MM.1S (cell line): ENCODE data around the gene RAD23B.
A peak's percentile ranks its signal among the peaks of the same experiment; 100 is the strongest.

Experiments
- DNase-seq: peaks from one replicate; pipeline ENCODE4 v3.0.0-alpha.2; 2015
- H2AFZ ChIP-seq: fragments of 300-600 bp; sonication (generic); 2 replicates; pipeline ENCODE4 v1.6.0; 2016; ENCODE audit warnings: antibody characterized with exemption, low read length
- H3F3A ChIP-seq: fragments of 300-600 bp; sonication (generic); 2 replicates; pipeline ENCODE4 v1.6.1; 2016; ENCODE audit warnings: mild to moderate bottlenecking, antibody characterized with exemption, low read length, moderate library complexity, mixed read lengths; ENCODE audit not compliant: insufficient read depth
- H3K27ac ChIP-seq: fragments of 300-600 bp; sonication (generic); 2 replicates; pipeline ENCODE4 v1.5.1; 2016; ENCODE audit warnings: mild to moderate bottlenecking, low read length
- H3K27me3 ChIP-seq: fragments of 300-600 bp; sonication (generic); replicated peaks from 2 replicates; pipeline ENCODE4 v1.6.0; 2016; ENCODE audit warnings: low read length; ENCODE audit not compliant: insufficient read depth
- H3K36me3 ChIP-seq: fragments of 300-600 bp; sonication (generic); replicated peaks from 2 replicates; pipeline ENCODE4 v1.6.1; 2016; ENCODE audit warnings: mild to moderate bottlenecking, low read length, mixed read lengths; ENCODE audit not compliant: insufficient read depth
- H3K4me1 ChIP-seq: fragments of 300-600 bp; sonication (generic); 2 replicates; pipeline ENCODE4 v1.6.1; 2016; ENCODE audit warnings: low read length, mixed read lengths
- H3K4me2 ChIP-seq: fragments of 300-600 bp; sonication (generic); 2 replicates; pipeline ENCODE4 v1.6.0; 2016; ENCODE audit warnings: low read depth, low read length
- H3K4me3 ChIP-seq: fragments of 300-600 bp; sonication (generic); 2 replicates; pipeline ENCODE4 v1.5.1; 2016; ENCODE audit warnings: low read length, mixed read lengths
- H3K79me2 ChIP-seq: fragments of 300-600 bp; sonication (generic); 2 replicates; pipeline ENCODE4 v1.6.1; 2016; ENCODE audit warnings: mixed run types, low read length, mixed read lengths
- H3K9ac ChIP-seq: fragments of 300-600 bp; sonication (generic); 2 replicates; pipeline ENCODE4 v1.6.1; 2016; ENCODE audit warnings: low read length, mixed read lengths
- H3K9me2 ChIP-seq: fragments of 300-600 bp; sonication (generic); replicated peaks from 2 replicates; pipeline ENCODE4 v1.6.1; 2016; ENCODE audit warnings: mild to moderate bottlenecking, low read length, mixed read lengths; ENCODE audit not compliant: insufficient read depth
- H3K9me3 ChIP-seq: fragments of 300-600 bp; sonication (generic); replicated peaks from 2 replicates; pipeline ENCODE4 v1.6.1; 2016; ENCODE audit warnings: mild to moderate bottlenecking, low read length, mixed read lengths; ENCODE audit not compliant: insufficient read depth
- H4K20me1 ChIP-seq: fragments of 300-600 bp; sonication (generic); 2 replicates; pipeline ENCODE4 v1.6.1; 2016; ENCODE audit warnings: mild to moderate bottlenecking, low read length, moderate library complexity, mixed read lengths; ENCODE audit not compliant: insufficient read depth
- CTCF ChIP-seq: fragments of 300-600 bp; sonication (generic); IDR thresholded peaks from 2 replicates; pipeline ENCODE4 v1.5.1; 2016; ENCODE audit warnings: antibody characterized with exemption, low read length, mixed read lengths
- EZH2 ChIP-seq: fragments of 300-600 bp; sonication (generic); optimal IDR thresholded peaks from 2 replicates; pipeline ENCODE3; 2017; ENCODE audit warnings: low read depth, mild to moderate bottlenecking, antibody characterized with exemption, low read length, mixed read lengths
- EZH2phosphoT487 ChIP-seq: fragments of 300-600 bp; sonication (generic); IDR thresholded peaks from 2 replicates; pipeline ENCODE4 v1.6.1; 2018; ENCODE audit warnings: antibody characterized with exemption, low read length

RAD23B gene

GRCh38 chr9:107360098-107360497 lies 77.0 kb downstream of the RAD23B start:
- Histone ChIP-seq H3K9ac (no peak overlapping the region), H3K79me2 (no peaks in the 10 kb centered on the region), H4K20me1 (no peaks in the 10 kb centered on the region), H3K4me3 (no peak overlapping the region), H3F3A (no peaks in the 10 kb centered on the region), H3K4me2 (no peak overlapping the region), H2AFZ (no peak overlapping the region), H3K27ac (no peak overlapping the region), H3K4me1 (0 out of 2 replicates have a peak, but pooled peaks cover 6% of the 10 kb centered on the region), H3K36me3 (no peaks in the 10 kb centered on the region), H3K9me2 (no peaks in the 10 kb centered on the region), H3K9me3 (no peaks in the 10 kb centered on the region), H3K27me3 (no peaks in the 10 kb centered on the region)
- TF ChIP-seq CTCF = no peak
- no peak for TF ChIP-seq EZH2phosphoT487
- DNase-seq = no peak

GRCh38 chr9:107361816-107362215 lies 78.7 kb downstream of the RAD23B start:
- Histone ChIP-seq H3K27me3 (no peaks in the 10 kb centered on the region), H3K9ac (no peak overlapping the region), H2AFZ (no peak overlapping the region), H3K4me3 (no peak overlapping the region), H3K4me2 (peak overlapping the region; percentile 18; the same call in 1 of the 2 replicates), H3K9me2 (no peaks in the 10 kb centered on the region), H3K36me3 (no peaks in the 10 kb centered on the region), H3K79me2 (no peaks in the 10 kb centered on the region), H3K4me1 (0 out of 2 replicates have a peak, but pooled peaks cover 6% of the 10 kb centered on the region), H4K20me1 (no peaks in the 10 kb centered on the region), H3K9me3 (no peaks in the 10 kb centered on the region), H3K27ac (peak overlapping the region; percentile 42; the same call in 1 of the 2 replicates), H3F3A (no peaks in the 10 kb centered on the region)
- peak; percentile 64 for DNase-seq
- TF ChIP-seq EZH2phosphoT487 (no peak), EZH2 (no peak), CTCF (no peak)

- H3K9ac ChIP-seq = no peak overlapping the region
- H2AFZ ChIP-seq = no peak overlapping the region
- no peaks in the 10 kb centered on the region for H3K9me2 ChIP-seq
- H4K20me1 ChIP-seq = no peaks in the 10 kb centered on the region
- no peak overlapping the region for H3K4me3 ChIP-seq
- H3K4me1 ChIP-seq = 0 out of 2 replicates have a peak, but pooled peaks cover 6% of the 10 kb centered on the region
- H3K27ac ChIP-seq = no peak overlapping the region
- H3K27me3 ChIP-seq = no peaks in the 10 kb centered on the region
- no peaks in the 10 kb centered on the region for H3K79me2 ChIP-seq
- H3K9me3 ChIP-seq = no peaks in the 10 kb centered on the region
- TF ChIP-seq CTCF (no peak), EZH2phosphoT487 (no peak), EZH2 (no peak)
- no peaks in the 10 kb centered on the region for H3K36me3 ChIP-seq
- H3F3A ChIP-seq = no peaks in the 10 kb centered on the region
- DNase-seq = no peak
- H3K4me2 ChIP-seq = no peak overlapping the region
Observed at GRCh38 chr9:107363516-107364152, 80.6 kb downstream of the RAD23B start.
